Neural crest cell (in vitro differentiated cells): Measurements from ENCODE around the gene TRIO. TPM values are rescaled to one million over a fixed set of nuclear protein-coding genes. Genes with fewer than 3 reads are reported as not detected.

Experiments
- DNase-seq: peaks from one replicate; pipeline ENCODE4 v3.0.0; 2021; ENCODE audit warnings: low read depth, mixed read lengths, low spot score
- H3K27ac Mint-ChIP-seq: one replicate; pipeline ENCODE4 v1.8.0; 2021; ENCODE audit warnings: mild to moderate bottlenecking, mixed read lengths; ENCODE audit not compliant: unreplicated experiment
- H3K27me3 Mint-ChIP-seq: 2 replicates; pipeline ENCODE4 v1.8.0; 2021; ENCODE audit warnings: low read depth, mild to moderate bottlenecking, mixed read lengths
- H3K36me3 Mint-ChIP-seq: 2 replicates; pipeline ENCODE4 v1.8.0; 2021; ENCODE audit warnings: low read depth, mild to moderate bottlenecking, mixed read lengths
- H3K4me1 Mint-ChIP-seq: 2 replicates; pipeline ENCODE4 v1.8.0; 2021; ENCODE audit warnings: mixed read lengths
- H3K4me3 Mint-ChIP-seq: one replicate; pipeline ENCODE4 v1.8.0; 2021; ENCODE audit warnings: mild to moderate bottlenecking, mixed read lengths
- H3K9me3 Mint-ChIP-seq: 2 replicates; pipeline ENCODE4 v1.8.0; 2021; ENCODE audit warnings: mixed read lengths
- CTCF ChIP-seq: fragments of 200-600 bp; sonication (generic); conservative IDR thresholded peaks from 2 replicates; pipeline ENCODE4 v1.5.0; 2021; ENCODE audit warnings: antibody characterized with exemption, mild to moderate bottlenecking
- total RNA-seq: library from RNA; stranded (reverse); gene quantifications from 2 replicates; pipeline ENCODE4 v1.2.1, GENCODE V29; 2021

Gene TRIO
- total RNA-seq, 1 donor from 2014 or later, result 134 TPM

DNA sequence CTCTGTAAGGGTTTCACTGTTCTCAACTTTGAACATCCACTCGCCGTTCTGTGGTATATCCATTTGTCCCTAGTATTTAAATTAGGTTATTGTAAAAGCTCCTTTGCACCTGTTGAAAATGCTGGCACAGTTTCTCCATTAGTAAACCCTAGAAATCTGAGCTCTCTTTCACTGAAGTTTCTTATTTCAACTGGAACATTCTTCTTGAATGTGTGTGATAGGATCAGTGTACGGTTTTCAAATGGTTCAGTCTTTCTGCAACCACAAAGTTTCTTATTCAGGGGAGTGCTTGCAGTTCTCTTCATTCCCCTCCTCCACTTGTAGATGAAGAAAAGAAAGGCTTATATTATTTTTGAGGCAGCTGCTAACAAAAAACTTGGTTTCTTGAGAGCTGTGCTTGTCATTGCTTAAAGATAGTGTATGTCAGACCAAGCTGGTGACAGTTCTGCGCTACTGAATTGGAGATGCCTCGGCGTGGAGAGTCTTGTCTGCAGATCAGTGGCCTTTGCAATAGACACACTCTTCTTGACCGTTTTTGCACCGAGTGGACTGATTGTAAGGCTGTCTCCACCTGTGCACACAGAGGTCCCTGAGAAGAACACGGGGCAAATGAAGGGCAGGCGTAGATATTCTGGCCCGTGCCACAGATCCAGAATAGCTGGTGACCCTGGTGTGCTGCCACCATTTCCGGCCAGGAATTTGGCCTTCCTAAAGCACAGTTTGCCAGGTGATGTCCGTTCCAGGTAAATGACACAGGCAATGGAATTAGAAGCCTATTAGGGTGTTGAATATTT, 102.2 kb downstream of the TRIO start:
- Mint-ChIP-seq H3K4me3 (no peak overlapping the region), H3K27ac (no peak overlapping the region), H3K4me1 (peaks cover 59% of the 10 kb centered on the region), H3K9me3 (no peaks in the 10 kb centered on the region), H3K27me3 (no peaks in the 10 kb centered on the region), H3K36me3 (no peaks in the 10 kb centered on the region)
- no peak for DNase-seq
- no peak for TF ChIP-seq CTCF

- no peak overlapping the region for H3K4me3 Mint-ChIP-seq
- no peaks in the 10 kb centered on the region for H3K27me3 Mint-ChIP-seq
- H3K36me3 Mint-ChIP-seq, result no peaks in the 10 kb centered on the region
- DNase-seq, result no peak
- H3K9me3 Mint-ChIP-seq, result no peaks in the 10 kb centered on the region
- peaks cover 66% of the 10 kb centered on the region for H3K4me1 Mint-ChIP-seq
- TF ChIP-seq CTCF, result no peak
- H3K27ac Mint-ChIP-seq, result no peak overlapping the region
Measured at GRCh38 chr5:14246350-14247053, 103.4 kb downstream of the TRIO start.

GRCh38 chr5:14247054-14247386, 103.9 kb downstream of the TRIO start:
- Mint-ChIP-seq H3K9me3 (no peaks in the 10 kb centered on the region), H3K36me3 (no peaks in the 10 kb centered on the region), H3K4me1 (peaks cover 68% of the 10 kb centered on the region), H3K27ac (no peak overlapping the region), H3K27me3 (no peaks in the 10 kb centered on the region), H3K4me3 (no peak overlapping the region)
- no peak for DNase-seq
- no peak for TF ChIP-seq CTCF

GRCh38 chr5:14249258-14250082, 106.3 kb downstream of the TRIO start:
- Mint-ChIP-seq H3K4me1 (peaks cover 71% of the 10 kb centered on the region), H3K27ac (peak overlapping the region; percentile 89), H3K4me3 (peak overlapping the region; percentile 21), H3K27me3 (no peaks in the 10 kb centered on the region), H3K9me3 (no peaks in the 10 kb centered on the region), H3K36me3 (no peaks in the 10 kb centered on the region)
- TF ChIP-seq CTCF, result no peak
- no peak for DNase-seq

DNA sequence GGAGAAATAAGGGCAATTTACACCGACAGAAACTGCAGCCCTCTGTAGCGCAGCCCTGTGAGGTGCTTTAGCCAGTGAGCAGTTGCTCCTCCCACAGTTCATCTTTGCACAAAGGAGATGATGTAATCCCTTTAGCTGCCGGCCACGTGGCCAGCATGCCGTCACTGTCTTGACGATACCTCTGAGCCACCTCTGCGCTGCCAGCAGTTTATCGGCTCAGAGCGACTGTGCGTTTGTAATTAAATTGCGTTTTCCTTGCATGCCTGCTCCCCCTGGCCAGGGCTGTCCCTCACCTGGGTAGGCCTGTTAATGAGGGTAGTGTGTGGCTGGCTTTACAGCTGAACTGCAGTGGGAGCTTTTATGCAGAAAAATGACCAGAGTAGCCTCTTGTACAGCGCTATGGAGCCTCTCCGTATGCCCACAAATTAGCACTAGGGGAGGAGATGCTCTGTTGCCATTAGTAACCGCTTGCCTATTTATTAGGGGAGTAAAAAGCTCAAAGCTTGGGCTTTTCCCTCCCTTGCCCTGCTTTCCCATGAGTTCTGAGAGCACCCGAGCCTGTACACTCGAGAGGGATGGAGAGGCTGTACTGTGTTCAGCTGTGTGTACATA, 107.0 kb downstream of the TRIO start:
- Mint-ChIP-seq H3K9me3 (peaks cover 3% of the 10 kb centered on the region), H3K27me3 (no peaks in the 10 kb centered on the region), H3K4me1 (peaks cover 64% of the 10 kb centered on the region), H3K36me3 (peaks cover 2% of the 10 kb centered on the region), H3K4me3 (no peak overlapping the region), H3K27ac (peak overlapping the region; percentile 89)
- TF ChIP-seq CTCF, result no peak
- DNase-seq, result peak; percentile 40
